GM19240 (cell line): ENCODE results near the gene RARA.

Experiments used
- DNase-seq: peaks from one replicate; pipeline ENCODE4 v3.0.0; 2011; ENCODE audit warnings: low spot score; ENCODE audit not compliant: insufficient read length

Gene RARA

DNA sequence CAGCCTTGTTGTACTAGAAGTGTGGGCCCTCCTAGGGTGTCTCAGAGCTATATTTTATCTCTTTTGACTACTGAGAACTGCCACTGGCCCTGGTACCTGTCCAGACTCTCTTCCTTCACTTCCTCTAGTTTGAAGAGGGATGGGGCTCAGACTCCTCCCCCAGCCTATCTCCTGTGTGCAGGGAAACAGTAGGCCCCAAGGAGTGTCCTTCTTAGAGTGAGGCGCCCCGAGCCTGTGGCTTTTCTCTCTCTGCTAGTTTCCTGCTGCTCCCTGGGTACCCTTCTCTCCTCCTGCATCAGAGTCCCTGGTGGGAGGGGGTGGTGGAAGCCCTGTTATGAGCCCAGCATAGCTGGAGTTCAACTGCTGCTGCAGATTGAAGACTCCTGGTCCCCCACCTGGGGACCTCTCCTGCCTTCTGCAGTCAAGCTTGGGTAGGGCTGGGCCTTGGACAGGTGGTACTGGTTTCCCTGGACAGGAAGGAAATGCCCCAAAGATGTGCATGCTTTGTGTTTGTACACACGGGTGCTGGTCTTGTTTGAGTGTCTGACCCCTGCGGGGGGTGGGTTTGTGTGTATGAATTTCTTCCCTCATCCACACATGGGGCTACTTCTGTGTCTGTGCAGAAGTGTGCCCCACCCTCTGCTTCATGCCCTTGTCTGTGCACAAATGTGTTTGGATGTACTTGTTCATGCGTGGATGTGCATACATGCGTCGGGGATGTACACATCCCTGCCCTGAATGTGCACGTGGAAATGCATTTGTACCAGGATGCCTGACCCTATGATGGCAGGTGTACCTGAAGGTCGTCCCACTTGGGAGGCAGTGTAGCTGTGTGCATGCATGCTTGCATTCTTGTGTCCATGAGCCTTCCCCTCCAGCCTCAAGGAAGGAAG lies 6.9 kb downstream of the RARA start:
- no peak for DNase-seq

DNA sequence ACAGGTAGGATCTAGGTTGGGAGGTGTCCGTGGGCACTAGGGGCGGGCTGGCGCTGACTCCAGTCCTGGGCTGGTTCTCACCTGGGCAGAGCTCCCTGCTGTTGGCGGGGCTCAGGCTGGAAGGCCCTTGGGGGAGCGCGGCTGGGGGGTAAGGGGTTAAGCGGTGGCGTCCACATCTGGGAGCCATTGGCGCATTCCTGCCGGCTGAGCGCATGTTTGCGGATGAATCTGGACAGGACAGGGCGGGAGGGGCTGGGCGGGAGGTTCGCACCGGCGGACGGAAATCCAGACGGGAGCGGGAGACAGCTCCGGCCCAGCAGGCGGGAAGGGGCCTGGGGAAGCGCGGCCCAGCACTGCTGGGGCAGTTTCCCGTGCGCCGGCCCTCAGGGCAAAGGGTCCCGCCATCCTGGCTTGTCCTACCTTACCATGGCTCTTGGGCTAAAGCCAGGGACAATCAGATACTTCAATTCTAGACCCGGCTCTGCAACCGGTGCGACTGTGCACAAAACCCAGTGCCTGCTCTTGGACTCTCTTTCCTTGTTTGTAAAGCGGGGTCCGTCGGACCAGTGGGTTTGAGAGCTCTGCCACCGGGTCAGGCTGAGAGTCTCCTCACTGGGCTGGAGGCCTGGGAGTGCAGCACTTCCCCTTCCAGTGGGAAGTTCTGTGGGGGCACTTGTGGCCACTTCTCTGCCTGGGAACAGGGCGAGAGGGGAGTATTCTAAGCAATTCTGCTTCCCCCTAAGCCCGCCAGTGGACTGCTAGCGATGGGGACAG lies 7.8 kb downstream of the RARA start:
- no peak for DNase-seq

DNA sequence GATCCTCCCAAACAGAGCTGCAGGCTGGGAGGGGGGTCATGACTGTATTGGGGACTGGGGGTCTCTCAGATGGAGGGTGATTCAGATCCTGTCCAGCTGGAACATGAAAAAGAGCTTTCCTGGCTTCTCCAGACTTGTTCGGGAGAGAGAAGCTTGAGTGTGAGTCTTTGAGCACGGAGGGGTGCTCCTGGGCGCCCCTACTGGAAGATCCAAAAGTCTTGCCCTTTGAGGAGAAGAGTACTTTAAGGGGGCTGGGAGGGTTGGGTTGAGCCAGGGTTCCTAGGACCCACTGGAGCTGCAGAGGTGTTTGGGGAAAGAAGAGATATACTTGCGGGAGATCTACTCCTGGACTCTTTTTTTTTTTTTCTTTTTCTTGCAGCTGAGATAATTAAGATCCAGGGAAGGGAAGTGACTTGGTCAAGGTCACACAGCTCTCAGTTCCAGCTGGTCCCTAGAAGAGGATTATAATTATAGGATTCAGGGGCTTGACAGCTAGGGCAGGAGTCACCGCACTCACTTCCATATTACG lies 8.4 kb downstream of the RARA start:
- no peak for DNase-seq

DNA sequence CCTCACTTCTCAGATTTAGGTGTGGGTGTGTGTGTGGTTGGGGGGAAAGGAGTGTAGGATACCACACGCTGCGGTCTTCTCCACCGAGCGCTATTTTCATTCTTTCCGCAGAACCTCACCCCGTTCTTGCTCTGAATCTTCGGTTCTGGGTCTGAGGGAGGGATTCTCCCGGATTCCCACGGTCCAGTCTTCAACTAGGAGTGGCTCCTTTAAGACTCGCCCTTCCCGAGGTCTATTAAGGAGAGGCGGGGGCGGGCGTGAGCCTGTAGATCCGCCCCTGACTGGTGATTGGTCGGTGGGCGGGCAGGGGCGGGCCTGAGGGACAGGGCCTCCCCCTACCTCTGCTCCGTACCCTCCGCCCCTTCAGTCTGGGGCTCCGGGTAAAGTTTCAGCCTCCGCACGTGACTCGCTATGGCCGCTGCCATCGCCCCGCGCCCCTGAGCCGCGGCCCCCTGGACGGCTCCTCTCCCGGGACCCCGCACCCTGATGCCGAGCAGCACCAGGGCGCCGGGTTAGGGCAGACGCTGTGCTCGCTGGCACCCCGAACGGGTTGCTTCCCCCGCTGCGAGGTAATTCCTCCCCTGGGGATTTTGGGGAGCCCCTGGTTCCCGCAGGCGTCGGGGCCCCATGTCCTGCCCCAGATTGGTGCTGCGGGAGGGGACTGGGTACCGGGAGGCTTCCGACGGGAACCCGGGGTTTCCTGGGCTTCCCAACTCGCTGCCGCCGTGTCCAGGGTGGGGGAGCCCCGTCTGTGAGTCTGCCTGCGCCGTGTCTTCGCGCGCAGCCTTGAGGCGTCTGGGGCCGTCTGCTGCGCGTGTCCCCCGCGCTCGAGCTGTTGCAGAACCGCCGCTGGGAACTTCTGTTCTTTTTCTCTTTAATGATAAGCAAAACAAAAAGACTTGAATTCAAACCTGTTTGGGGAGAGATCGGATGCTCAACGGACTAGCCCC lies 9.2 kb downstream of the RARA start:
- peak; percentile 86 for DNase-seq

DNA sequence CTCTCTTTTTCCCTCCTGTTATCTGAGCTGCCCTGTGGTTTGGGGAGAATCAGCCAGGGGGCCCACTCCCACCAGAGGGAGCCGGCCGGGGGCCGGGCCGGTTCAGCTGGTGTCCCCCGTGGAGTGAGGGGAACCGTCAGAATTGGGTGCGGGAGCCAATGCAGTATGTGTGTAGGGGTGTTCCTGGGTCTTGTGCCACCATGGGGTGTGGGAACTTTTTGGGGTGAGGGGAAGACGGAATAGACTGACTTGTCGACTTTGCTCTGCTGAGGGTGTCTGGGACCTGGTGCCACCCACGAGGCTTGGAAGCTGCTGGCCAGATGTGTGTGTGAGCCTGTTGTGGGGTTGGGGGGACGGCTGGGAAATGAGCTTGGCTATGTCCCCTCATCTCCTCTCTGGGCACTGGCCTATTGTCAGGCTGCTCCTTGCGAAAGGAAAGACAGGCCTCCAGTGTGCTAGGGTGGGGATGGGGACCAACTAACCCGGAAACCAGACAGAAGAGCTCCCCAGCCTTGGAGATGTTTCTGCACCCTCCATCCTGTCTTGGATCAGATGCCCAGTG lies 9.9 kb downstream of the RARA start:
- DNase-seq: no peak

DNA sequence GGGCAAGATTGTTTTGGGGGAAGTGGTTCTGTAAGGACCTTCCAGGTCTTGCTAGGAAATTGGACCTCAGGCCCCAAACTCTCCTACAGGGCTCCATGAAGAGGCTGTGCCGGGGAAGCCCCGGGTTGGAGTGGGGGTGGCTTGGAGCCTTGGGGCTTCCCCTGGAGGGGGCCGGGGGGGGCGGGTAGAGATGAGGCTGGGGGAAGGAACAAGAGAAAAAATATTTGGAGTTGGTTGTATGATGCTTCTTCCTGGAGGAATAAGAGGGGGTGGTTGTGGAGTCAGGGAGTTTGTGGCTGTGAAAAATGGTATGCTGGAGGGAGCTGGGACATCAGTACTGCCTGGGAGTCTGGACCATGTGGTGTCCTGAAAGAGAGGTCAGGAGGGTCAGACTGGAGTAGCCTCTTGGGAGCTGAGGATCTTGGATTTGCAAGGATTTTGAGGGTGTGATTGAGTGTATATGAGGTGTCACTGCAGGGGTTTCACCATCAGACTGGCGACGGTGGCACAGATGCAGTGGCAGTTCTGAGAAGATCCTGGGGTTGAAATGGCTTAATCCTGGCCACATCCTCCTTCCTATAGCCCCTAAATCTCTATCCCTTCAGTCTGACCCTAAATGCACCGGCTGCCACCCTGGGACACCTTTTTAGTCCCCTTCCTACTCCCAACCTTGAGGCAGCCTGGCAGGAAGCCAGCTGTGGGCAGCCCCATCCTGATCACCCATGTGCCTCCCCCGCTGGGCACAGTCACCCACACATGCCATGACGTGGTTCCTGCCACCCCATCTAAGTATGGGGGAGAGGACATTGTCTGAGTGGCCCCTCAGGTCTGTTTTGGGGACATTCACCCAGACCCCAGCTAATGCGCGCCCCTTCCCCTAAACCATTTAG lies 10.9 kb downstream of the RARA start:
- no peak for DNase-seq

DNA sequence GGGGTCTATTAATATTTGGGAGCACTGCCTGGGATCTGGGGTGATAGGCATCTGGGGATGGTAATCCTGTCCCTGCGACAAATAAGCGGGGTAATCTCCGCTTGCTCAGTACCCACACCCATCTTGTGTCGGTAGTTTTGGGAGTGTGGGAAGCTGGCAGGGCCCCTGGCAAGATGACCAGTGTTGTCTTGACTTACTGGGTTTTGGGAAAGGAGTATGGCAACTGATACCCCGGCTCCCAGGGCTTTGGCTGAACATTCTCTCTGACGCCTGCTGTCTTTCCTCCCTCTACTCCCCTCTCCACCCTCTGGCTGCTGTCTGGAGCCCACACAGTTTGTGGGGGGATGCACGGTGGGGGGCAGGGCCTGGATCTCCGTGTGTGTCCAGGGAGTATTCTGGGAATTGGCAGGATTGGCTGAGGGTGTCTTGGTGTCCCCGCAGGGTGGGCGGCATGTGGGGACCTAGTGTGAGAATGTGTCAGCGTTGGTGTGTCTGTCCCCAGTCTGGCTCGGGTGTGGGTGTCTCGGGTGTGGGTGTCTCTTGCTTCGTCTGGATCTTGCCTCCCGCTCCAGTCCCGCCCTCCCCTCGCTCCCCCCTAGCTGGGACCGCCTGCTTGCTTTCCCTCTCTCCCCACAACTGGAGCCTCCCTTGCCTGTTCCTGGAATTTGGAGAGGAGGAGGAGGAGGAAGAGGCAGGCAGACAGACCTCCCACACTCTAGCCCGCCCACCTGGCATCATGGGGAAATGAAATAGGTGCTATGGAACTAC lies 12.0 kb downstream of the RARA start:
- no peak for DNase-seq

DNA sequence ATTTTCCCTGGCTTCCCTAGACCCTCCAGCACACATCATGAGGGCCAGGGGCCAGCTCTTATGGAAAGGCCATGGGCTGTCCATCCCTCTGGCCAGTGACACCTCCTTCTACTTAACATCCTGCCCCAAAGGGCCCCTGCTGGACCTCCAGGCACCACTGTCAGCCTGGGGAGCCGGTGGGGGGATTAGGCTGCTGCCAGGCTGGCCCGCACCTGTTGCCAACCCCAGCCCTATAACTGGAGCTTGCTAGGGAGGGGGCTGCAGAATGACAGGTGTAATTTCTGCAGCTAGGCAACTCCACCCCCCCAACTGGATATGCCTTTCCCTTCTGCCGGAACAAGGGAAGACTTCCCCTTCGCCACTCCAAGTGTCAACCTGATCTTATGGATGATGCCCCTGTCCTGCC lies 12.5 kb downstream of the RARA start:
- no peak for DNase-seq

DNA sequence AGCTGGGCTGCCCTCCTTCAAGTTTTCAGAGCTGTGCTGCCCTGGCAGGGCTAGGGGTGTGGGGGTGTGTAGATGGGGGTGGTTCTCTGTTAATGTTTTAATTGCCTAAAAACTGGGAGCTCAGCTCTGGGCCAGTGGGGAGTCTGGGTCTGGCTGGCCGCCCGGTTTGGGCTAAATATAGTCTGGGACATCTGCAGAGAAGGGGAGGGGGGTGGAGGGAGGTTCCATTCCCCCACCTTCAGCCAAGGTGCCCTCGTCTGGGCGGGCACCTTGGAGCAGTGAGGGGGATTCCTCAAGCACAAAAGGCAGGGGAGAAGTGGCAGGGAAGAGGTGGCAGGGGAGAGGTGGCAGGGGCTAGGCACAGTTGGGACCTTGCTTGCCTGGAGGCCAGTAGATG lies 13.0 kb downstream of the RARA start:
- no peak for DNase-seq

DNA sequence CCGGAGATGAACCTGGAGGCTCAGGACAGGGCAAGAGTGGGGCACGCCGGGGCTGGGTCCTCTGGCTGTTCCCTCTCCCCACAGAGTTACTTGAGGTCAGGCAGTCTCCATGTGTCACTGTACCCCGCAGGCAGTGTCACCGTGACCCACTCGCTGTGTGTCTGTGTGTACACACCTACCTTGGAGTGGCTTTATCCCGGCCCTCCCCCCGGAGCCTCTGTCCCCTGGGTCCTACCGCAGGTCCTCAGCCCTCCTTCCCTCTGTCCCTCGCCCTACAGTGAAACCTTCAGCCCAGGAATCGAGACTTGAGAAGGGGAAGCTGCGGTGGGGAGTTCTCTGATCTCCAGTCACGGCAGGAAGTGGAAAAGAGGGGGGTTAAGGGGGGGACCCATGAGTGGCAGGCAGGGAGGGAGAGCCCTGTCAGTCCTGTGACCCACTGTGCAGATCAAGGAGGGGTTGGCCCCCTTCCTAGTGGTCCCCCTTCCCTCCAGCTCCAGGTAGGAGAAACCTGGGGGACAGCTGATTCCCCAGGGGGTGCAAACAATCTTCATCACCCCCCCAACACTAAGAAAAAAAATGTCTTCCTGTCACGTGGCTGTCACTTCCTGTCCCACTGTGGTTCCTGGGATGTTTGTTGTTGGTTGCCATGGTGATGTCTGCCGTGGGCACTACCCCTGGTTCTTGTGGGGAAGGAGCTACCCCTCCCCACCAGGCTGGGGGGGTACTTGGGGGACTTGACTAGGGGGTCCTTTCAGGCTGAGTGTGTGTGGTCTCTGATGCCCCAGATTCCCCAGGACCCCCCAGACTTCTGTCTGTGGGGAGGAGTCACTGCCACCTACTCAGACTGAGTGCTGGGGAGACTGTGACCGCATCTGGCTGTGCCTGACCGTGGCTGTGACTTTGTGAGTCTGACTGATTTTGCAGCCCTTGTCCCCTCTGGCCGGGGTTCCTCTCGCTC lies 13.7 kb downstream of the RARA start:
- DNase-seq: peak; percentile 84

DNA sequence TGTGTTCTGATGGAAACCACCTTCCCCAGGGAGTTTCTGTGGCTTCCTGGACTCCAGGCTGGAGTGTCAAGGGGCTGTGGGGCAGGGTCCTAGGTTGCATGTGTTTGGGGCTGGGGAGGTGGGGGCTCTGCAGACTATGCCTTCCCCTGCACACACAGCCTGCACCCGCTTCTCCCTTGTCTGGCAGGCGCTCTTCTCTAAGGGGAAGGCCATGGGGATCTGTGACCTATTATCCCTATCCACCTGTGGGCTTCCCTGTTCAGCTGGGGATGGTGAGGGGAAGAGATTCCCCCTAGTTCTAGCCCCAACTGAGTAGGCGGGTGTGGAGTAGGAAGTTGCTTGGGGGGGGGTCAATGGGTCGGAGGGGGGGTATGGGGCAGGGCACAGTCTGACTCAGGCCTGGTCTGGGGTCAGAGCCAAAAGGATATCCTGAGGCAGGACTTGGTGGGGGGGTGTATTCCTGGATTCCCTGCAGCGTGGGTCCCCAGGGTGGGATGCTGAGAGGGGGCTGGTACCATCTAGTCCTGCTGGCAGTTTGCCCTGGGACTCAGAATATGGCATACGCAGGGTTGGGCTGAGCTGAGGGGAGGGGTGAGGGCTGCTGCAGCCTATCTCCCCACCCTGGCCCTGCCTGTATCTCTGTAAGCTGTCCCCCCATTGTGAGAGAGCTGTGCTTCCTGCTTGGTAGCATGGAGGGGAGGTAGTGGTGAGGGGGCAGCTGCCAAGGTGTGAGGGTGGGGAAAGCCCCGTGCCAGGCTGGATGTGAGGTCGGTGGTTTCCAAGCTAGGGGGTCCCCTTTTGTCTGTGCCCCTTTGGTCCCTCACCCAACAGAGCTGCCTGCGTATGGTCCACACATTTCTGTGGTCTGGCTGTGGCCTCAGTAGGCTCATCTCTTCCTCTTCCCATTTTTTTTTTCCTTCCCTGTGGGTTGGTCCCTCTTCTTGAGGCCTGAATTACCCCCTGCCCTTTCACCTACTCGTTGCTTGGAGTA lies 14.7 kb downstream of the RARA start:
- DNase-seq: no peak

DNA sequence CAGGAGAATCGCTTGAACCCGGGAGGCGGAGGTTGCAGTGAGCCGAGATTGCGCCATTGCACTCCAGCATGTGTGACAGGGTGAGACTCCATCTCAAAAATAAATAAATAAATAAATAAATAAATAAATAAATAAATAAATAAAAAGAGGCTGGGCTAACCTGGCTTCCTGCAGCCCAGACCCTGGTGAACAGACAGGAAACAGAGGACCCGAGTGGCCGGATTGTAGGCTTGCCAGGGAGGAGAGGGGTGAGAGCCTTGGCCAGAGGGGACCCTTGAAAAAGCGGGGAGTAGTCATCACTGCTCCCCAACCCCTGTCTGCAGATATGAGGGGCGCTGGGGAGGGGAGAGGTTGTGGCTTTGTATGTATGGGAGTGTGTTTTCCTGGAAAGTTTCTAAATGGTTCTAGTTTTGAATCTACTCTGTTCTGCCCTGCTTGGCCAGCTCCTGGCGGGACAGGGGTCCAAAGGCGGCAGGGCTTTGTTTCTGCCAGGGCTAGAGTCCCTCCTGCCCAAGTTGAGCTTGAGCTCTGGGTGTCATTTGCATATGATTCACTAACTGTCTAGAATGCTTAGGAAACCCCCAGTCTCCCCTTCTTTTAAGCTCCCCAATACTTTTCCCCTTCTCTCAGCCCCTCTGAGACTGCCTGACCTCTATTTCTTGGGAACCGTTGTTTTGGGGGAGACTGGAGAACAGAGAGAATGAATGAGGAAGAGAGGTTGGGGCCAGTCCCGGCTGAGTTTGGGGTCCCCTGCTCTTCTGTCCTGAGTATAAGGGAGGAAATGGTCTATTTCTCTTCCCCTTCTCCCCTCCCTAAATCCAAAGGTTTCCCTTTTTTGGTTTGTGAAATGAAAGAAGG lies 16.4 kb downstream of the RARA start:
- no peak for DNase-seq

DNA sequence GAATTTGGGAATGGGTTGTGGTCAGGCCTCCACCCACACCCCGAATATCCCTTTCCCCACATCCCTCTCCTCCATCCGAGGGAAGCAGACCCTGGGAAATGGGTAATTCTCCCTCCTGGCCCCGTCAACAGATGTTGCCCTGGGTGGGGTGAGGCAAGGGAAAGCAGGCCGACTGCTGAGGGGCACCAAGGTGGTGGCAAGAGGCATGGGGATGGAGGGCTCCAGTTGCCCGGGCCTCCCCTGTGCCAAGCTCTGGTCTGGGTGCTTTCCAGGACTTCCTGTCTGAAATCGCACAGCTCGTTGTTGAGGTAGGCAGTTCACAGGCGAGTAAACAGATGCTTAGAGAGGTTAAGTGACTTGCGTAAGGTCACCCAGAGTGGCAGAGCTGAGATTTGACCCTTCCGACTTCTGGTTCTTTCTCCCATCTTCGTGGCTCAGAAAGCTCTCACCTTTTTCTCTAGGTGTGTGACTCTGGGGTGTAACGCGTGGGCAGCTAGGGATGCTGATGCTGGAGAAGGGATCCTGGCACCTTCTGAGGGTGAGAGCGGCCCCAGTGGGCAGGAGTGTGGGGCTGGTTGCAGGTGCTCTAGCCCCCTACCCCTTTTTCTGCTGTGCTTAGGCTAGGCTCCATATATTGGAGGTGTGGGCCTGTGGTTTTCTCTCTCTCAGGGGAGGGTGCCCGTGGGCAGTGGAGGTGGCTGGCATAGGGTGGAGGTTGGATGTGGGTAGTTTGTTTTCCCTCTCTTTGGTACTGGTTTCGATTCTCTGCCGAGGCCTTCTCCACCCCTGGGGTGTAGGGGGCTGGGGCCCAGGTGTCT lies 17.2 kb downstream of the RARA start:
- no peak for DNase-seq

DNA sequence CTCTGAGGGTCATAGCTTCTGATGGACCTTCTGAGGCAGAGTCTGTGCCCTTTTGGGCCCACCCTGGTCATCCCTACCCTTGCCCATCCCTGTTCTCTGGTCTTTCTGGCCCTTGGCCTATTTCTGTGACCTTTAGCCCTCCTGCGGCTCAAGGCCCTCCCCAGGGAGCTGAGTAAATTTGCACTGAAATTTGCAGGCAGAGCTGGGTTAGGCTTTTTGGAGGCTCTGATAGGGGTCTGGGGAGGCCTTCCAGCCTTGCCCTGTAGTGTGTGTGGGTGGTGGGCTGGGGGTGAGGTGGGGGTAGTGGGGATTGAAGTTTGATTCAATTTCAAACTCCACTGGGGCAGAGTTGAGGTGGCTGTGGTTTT lies 17.8 kb downstream of the RARA start:
- DNase-seq: no peak

DNA sequence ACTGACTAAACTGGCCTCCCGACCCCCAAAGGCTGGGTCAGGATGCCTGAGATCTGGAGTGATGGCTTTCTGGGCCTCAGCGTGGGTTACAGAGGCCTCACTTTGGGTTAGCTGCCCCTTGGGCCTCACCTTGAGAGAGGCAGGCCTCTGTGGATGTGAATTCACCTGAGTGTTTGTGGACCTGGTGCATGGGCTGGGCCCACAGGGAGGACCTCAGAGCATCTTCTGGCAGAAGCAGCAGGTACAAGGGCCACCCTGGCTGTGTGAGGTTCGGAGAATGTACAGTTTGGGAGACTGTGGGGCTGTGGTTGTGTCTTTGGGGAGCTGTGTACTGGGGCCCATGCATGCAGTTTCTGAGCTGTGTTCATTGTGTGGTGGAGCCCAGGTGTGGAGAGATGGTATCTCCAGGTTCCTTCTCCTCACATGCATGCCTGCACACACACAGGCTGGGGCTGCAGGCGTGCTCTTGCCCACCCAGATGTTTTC lies 18.3 kb downstream of the RARA start:
- DNase-seq: no peak
